HepG2 (cell line): ENCODE measurements around the gene IMPACT. TPM values are rescaled to one million over a fixed set of nuclear protein-coding genes. Genes with fewer than 3 reads are reported as not detected.

Experiments
- HNRNPK ChIP-seq: fragments of 200-400 bp; formaldehyde crosslinking; IDR thresholded peaks from 2 replicates; pipeline ENCODE4 v1.6.1; 2018; ENCODE audit warnings: low read length, low read depth, moderate library complexity, mild to moderate bottlenecking; ENCODE audit not compliant: poor library complexity, severe bottlenecking
- RFXANK ChIP-seq: IDR thresholded peaks from 2 replicates; pipeline ENCODE4 v1.6.1; 2016
- SOX13 ChIP-seq, 3 experiments: fragments of 450-650 bp in 1 of 3; sonication (generic) in 1 of 3; formaldehyde crosslinking in 1 of 3; IDR thresholded peaks in 2 of 3; conservative IDR thresholded peaks in 1 of 3; 2 replicates each; pipeline versions ENCODE4 v1.5.0 to v1.6.1; 2016 to 2020; ENCODE audit warnings: antibody characterized with exemption in 1 of 3, mild to moderate bottlenecking in 1 of 3, missing compliant biosample characterization in 1 of 3, missing genetic modification reagents in 1 of 3, moderate library complexity in 1 of 3
- TFDP2 ChIP-seq: sonication (generic); formaldehyde crosslinking; IDR thresholded peaks from 2 replicates; pipeline ENCODE4 v1.4.0; 2020; ENCODE audit warnings: missing genetic modification reagents
- TRAFD1 ChIP-seq: sonication (generic); formaldehyde crosslinking; IDR thresholded peaks from 2 replicates; pipeline ENCODE4 v1.5.1; 2020; ENCODE audit warnings: missing genetic modification reagents, mild to moderate bottlenecking, borderline replicate concordance
- TRIM22 ChIP-seq: fragments of 450-650 bp; IDR thresholded peaks from 2 replicates; pipeline ENCODE4 v1.6.1; 2017
- ZNF281 ChIP-seq: sonication (generic); formaldehyde crosslinking; IDR thresholded peaks from 2 replicates; pipeline ENCODE4 v1.4.0; 2020; ENCODE audit warnings: missing genetic modification reagents, borderline replicate concordance
- ZNF792 ChIP-seq: IDR thresholded peaks from 2 replicates; pipeline ENCODE4 v1.6.1; 2016
- polyA plus RNA-seq, 8 experiments: library from polyadenylated mRNA; depleted of rRNA in 3 of 8; stranded (reverse) in 7 of 8; unstranded in 1 of 8; fragments of >200 nt; fragmentation: Illumina TruSeq in 4 of 8; extraction: Trizol in 4 of 8; gene quantifications; 2 replicates each; pipeline versions ENCODE4 v1.2.1 to v1.2.3, GENCODE V29; 2011 to 2016; ENCODE audit warnings: low read depth in 4 of 8, missing spikeins in 1 of 8, mixed read lengths in 1 of 8; ENCODE audit not compliant: insufficient read depth in 1 of 8
- total RNA-seq, 5 experiments: library from RNA; depleted of rRNA; stranded (reverse); fragments of >200 nt; fragmentation: Illumina TruSeq; extraction: Trizol; gene quantifications; 2 replicates each; pipeline ENCODE4 v1.2.3, GENCODE V29; 2016; ENCODE audit warnings: low read depth in 1 of 5
- TF ChIP-seq, protein P1 (sequence below): sonication (generic); formaldehyde crosslinking; IDR thresholded peaks from 2 replicates; pipeline ENCODE4 v1.8.0; 2022; ENCODE audit warnings: mild to moderate bottlenecking, missing genetic modification reagents
- TF ChIP-seq, protein P2 (sequence below): IDR thresholded peaks from 2 replicates; pipeline ENCODE4 v1.6.1; 2016; ENCODE audit warnings: control low read depth
- TF ChIP-seq, protein P3 (sequence below): sonication (generic); formaldehyde crosslinking; IDR thresholded peaks from 2 replicates; pipeline ENCODE4 v1.4.0; 2020; ENCODE audit warnings: missing genetic modification reagents

The IMPACT gene
- total and polyA plus RNA-seq, 2 of the 13 experiments (the other 11 are each of a cell fraction or from before 2014, with no cell fraction given): 5.0 to 7.7 TPM

DNA sequence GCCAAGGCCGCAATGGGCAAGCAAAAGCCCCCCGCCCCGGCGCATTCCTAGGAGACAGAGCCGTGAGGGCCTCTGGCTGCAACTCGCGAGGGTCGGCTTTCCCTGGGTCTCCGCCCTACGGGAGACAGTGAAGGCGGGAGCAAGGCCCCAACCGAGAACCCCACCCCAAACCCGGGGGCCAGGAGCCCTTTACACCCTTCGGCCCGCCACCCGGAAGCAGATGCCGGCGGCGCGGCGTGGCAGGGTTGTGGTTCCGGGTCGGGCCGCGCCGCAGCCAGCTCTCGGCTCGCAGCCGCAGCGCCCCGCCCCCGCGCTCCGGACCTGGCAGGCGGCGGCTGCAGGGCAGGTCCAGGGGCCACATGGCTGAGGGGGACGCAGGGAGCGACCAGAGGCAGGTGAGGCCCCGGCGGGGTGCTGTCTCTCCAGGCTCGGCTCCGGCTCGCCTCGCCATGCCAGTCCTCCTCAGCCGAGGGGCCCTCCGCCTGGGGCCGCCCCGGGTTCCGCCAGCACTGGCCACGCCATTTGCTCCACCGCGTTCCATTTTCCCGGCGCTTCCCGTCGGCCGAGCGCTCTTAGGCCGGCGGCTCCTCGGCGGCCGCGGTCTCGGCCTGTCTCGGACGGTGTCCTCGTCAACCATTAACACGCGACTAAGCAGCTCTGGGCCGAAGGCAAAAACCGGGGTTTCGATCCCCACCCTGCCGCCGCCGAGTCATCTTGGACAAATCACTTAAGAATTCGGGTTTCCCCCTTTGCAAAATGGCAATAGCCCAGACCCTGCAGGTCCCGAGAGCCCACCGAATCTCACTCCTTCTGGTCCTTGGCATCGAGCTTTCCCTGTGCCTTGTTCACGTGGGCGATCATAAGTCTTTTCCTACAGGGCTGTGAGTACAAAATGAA, at the start of gene IMPACT (continued):
- TF ChIP-seq TRIM22 (no peak), ZNF792 (CRISPR knock-in tag) (no peak), TFDP2 (CRISPR knock-in tag) (no peak; the same call in none of the 2 replicates), TRAFD1 (no peak), HNRNPK (no peak), ZNF281 (CRISPR knock-in tag) (0 out of 2 replicates have a peak, but pooled peaks have one; percentile 37), RFXANK (CRISPR knock-in tag) (no peak), SOX13 (IDR thresholded peaks at IDR 0.05) (no peak), SOX13 (CRISPR knock-in tag; conservative IDR thresholded peaks at IDR 0.05 in 1 of 2, IDR thresholded peaks at IDR 0.05 in 1 of 2) (no peak)
- TF ChIP-seq, protein P1, sequence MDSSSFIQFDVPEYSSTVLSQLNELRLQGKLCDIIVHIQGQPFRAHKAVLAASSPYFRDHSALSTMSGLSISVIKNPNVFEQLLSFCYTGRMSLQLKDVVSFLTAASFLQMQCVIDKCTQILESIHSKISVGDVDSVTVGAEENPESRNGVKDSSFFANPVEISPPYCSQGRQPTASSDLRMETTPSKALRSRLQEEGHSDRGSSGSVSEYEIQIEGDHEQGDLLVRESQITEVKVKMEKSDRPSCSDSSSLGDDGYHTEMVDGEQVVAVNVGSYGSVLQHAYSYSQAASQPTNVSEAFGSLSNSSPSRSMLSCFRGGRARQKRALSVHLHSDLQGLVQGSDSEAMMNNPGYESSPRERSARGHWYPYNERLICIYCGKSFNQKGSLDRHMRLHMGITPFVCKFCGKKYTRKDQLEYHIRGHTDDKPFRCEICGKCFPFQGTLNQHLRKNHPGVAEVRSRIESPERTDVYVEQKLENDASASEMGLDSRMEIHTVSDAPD (CRISPR knock-in tag): no peak
- TF ChIP-seq, protein P2, sequence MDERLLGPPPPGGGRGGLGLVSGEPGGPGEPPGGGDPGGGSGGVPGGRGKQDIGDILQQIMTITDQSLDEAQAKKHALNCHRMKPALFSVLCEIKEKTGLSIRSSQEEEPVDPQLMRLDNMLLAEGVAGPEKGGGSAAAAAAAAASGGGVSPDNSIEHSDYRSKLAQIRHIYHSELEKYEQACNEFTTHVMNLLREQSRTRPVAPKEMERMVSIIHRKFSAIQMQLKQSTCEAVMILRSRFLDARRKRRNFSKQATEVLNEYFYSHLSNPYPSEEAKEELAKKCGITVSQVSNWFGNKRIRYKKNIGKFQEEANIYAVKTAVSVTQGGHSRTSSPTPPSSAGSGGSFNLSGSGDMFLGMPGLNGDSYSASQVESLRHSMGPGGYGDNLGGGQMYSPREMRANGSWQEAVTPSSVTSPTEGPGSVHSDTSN: no peak
- TF ChIP-seq, protein P3, sequence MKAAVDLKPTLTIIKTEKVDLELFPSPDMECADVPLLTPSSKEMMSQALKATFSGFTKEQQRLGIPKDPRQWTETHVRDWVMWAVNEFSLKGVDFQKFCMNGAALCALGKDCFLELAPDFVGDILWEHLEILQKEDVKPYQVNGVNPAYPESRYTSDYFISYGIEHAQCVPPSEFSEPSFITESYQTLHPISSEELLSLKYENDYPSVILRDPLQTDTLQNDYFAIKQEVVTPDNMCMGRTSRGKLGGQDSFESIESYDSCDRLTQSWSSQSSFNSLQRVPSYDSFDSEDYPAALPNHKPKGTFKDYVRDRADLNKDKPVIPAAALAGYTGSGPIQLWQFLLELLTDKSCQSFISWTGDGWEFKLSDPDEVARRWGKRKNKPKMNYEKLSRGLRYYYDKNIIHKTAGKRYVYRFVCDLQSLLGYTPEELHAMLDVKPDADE: peak; percentile 76; the same call in 1 of the 2 replicates
